Measurements from ENCODE around the gene SPPL3. TPM values are rescaled to one million over a fixed set of nuclear protein-coding genes. Genes with fewer than 3 reads are reported as not detected.

SPPL3 gene
- total and polyA plus RNA-seq, 2 experiments from 2014 or later, result 20.0 to 67.3 TPM

- Histone ChIP-seq H2AFZ (no peak overlapping the region), H3K4me3 (no peak overlapping the region), H4K20me1 (ENCODE audit: insufficient read depth, poor library complexity, severe bottlenecking) (peaks cover 32% of the 10 kb centered on the region), H3K36me3 (replicated peaks; ENCODE audit: insufficient read depth, low read depth) (no peaks in the 10 kb centered on the region), H3K79me2 (peaks cover 96% of the 10 kb centered on the region), H3K9me3 (ENCODE audit: low read depth) (no peaks in the 10 kb centered on the region), H3K27ac (no peak overlapping the region), H3K9me2 (replicated peaks; ENCODE audit: insufficient read depth) (no peaks in the 10 kb centered on the region), H3K27me3 (no peaks in the 10 kb centered on the region), H3K4me2 (no peak overlapping the region), H3K4me1 (ENCODE audit: insufficient read depth) (no peaks in the 10 kb centered on the region)
- DNase-seq (ENCODE audit: low spot score), result no peak
- TF ChIP-seq CTCF (IDR thresholded peaks at IDR 0.05; ENCODE audit: poor library complexity) (no peak), EZH2 (IDR thresholded peaks at IDR 0.05; ENCODE audit: borderline replicate concordance) (no peak), EZH2phosphoT487 (IDR thresholded peaks at IDR 0.05; ENCODE audit: low read depth, severe bottlenecking, unreplicated experiment) (no peak)
- WGBS (ENCODE audit: low lambda C conversion rate, missing lambda C conversion rate), result 99% methylated on average over 13 of the region's 13 CpGs
Measured at GRCh38 chr12:120858306-120859088, 45.7 kb downstream of the SPPL3 start.

GRCh38 chr12:120856980-120857379 lies 47.2 kb downstream of the SPPL3 start:
- Histone ChIP-seq H3K27ac (no peak overlapping the region), H2AFZ (no peak overlapping the region), H3K4me3 (no peak overlapping the region), H3K36me3 (replicated peaks; ENCODE audit: insufficient read depth, low read depth) (no peaks in the 10 kb centered on the region), H3K27me3 (no peaks in the 10 kb centered on the region), H3K79me2 (peaks cover 87% of the 10 kb centered on the region), H4K20me1 (ENCODE audit: insufficient read depth, poor library complexity, severe bottlenecking) (peaks cover 39% of the 10 kb centered on the region), H3K4me2 (no peak overlapping the region), H3K9me3 (ENCODE audit: low read depth) (no peaks in the 10 kb centered on the region), H3K9me2 (replicated peaks; ENCODE audit: insufficient read depth) (no peaks in the 10 kb centered on the region), H3K4me1 (ENCODE audit: insufficient read depth) (no peaks in the 10 kb centered on the region)
- WGBS (ENCODE audit: low lambda C conversion rate, missing lambda C conversion rate), result 71% methylated on average over 2 of the region's 2 CpGs
- peak; percentile 14 for TF ChIP-seq CTCF (IDR thresholded peaks at IDR 0.05; ENCODE audit: poor library complexity)
- TF ChIP-seq EZH2 (IDR thresholded peaks at IDR 0.05; ENCODE audit: borderline replicate concordance), result no peak
- DNase-seq (ENCODE audit: low spot score), result no peak

GRCh38 chr12:120855823-120856588 lies 48.2 kb downstream of the SPPL3 start:
- H3K4me2 ChIP-seq, result no peak overlapping the region
- H2AFZ ChIP-seq, result no peak overlapping the region
- no peaks in the 10 kb centered on the region for H3K27me3 ChIP-seq
- no peak for DNase-seq (ENCODE audit: low spot score)
- H4K20me1 ChIP-seq (ENCODE audit: insufficient read depth, poor library complexity, severe bottlenecking), result peaks cover 45% of the 10 kb centered on the region
- H3K79me2 ChIP-seq, result peaks cover 87% of the 10 kb centered on the region
- no peaks in the 10 kb centered on the region for H3K9me3 ChIP-seq (ENCODE audit: low read depth)
- no peaks in the 10 kb centered on the region for H3K36me3 ChIP-seq (replicated peaks; ENCODE audit: insufficient read depth, low read depth)
- no peak overlapping the region for H3K27ac ChIP-seq
- no peaks in the 10 kb centered on the region for H3K9me2 ChIP-seq (replicated peaks; ENCODE audit: insufficient read depth)
- WGBS (ENCODE audit: low lambda C conversion rate, missing lambda C conversion rate), result 95% methylated on average over 6 of the region's 6 CpGs
- H3K4me1 ChIP-seq (ENCODE audit: insufficient read depth), result no peaks in the 10 kb centered on the region
- no peak overlapping the region for H3K4me3 ChIP-seq
- TF ChIP-seq EZH2phosphoT487 (IDR thresholded peaks at IDR 0.05; ENCODE audit: low read depth, severe bottlenecking, unreplicated experiment) (no peak), EZH2 (IDR thresholded peaks at IDR 0.05; ENCODE audit: borderline replicate concordance) (no peak), CTCF (IDR thresholded peaks at IDR 0.05; ENCODE audit: poor library complexity) (no peak)

Data from hepatocyte (in vitro differentiated cells).